HepG2 (cell line): ENCODE results near the gene COBL.

Experiments
- ZNF781 ChIP-seq: sonication (generic); formaldehyde crosslinking; IDR thresholded peaks from 2 replicates; pipeline ENCODE4 v1.5.1; 2020; ENCODE audit warnings: borderline replicate concordance, mild to moderate bottlenecking, missing genetic modification reagents; ENCODE audit errors: not compliant biosample characterization
- TF ChIP-seq, protein P1 (sequence below): sonication (generic); formaldehyde crosslinking; IDR thresholded peaks from 2 replicates; pipeline ENCODE4 v1.4.0; 2020; ENCODE audit warnings: mild to moderate bottlenecking, missing genetic modification reagents

DNA sequence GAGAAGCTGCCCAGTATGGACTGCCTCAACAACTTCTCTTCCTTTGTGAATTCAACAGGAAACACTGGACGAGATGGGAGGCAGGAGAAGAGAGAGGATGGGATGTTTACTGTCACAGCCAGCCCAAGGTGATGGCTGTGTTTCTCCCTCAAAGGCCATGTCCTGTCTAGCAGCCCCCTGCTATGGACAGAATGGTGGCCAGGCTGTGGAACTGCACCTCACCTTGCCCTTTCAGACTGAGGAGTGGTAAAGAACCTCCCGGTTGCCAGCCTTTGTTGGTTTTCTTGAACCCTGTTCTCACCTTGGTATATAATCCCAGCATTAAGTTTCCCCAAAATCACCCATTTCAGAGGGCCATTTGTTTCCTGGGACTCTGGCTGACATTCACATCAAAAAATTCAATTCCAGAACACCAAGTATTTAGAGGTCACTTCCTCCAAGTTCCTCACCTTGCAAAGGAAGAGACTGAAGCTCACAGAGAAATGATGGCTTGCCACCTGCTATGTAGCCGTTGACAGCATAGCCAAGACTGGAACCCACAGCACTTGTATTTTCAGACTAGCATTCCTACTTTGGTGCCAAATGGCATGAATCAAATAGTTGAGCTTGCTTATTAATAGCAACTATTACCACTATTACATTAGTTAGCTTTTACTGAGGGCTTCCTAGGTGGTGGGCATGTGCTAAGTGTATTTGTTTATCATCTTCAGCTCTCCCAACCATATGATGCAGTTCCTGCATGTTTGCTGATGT is 309.9 kb downstream of the COBL start:
- TF ChIP-seq, protein P1, sequence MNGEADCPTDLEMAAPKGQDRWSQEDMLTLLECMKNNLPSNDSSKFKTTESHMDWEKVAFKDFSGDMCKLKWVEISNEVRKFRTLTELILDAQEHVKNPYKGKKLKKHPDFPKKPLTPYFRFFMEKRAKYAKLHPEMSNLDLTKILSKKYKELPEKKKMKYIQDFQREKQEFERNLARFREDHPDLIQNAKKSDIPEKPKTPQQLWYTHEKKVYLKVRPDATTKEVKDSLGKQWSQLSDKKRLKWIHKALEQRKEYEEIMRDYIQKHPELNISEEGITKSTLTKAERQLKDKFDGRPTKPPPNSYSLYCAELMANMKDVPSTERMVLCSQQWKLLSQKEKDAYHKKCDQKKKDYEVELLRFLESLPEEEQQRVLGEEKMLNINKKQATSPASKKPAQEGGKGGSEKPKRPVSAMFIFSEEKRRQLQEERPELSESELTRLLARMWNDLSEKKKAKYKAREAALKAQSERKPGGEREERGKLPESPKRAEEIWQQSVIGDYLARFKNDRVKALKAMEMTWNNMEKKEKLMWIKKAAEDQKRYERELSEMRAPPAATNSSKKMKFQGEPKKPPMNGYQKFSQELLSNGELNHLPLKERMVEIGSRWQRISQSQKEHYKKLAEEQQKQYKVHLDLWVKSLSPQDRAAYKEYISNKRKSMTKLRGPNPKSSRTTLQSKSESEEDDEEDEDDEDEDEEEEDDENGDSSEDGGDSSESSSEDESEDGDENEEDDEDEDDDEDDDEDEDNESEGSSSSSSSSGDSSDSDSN (CRISPR knock-in tag), result no peak
- TF ChIP-seq ZNF781, result no peak
